WI38 (cell line): ENCODE measurements around the gene GARIN6.

ENCODE experiments used
- H3K4me3 ChIP-seq: 2 replicates; pipeline ENCODE4 v1.5.1; 2011; ENCODE audit warnings: low read depth, mild to moderate bottlenecking, control low read depth, low read length
- CTCF ChIP-seq: IDR thresholded peaks from 2 replicates; pipeline ENCODE4 v1.5.1; 2012; ENCODE audit warnings: low read depth, mild to moderate bottlenecking, control low read depth, low read length

The GARIN6 gene

GRCh38 chr12:99647453-99647852 lies at the start of gene GARIN6:
Gene GARIN6 (plus strand): TSS chr12:99647753. CDS start chr12:99648175, 422 bp downstream.
- no peak within 1 kb of the TSS for H3K4me3 ChIP-seq
- TF ChIP-seq CTCF: no peak

- no peak overlapping the region for H3K4me3 ChIP-seq
- TF ChIP-seq CTCF: no peak
Observed at GRCh38 chr12:99598785-99599184, 48.8 kb upstream of the GARIN6 start.

GRCh38 chr12:99600388-99600787 lies 47.2 kb upstream of the GARIN6 start:
- no peak for TF ChIP-seq CTCF
- no peak overlapping the region for H3K4me3 ChIP-seq

- H3K4me3 ChIP-seq: no peak overlapping the region
- TF ChIP-seq CTCF: no peak
Observed at GRCh38 chr12:99609455-99610181, 37.9 kb upstream of the GARIN6 start.

- no peak overlapping the region for H3K4me3 ChIP-seq
- TF ChIP-seq CTCF: no peak
Observed at GRCh38 chr12:99611117-99611516, 36.4 kb upstream of the GARIN6 start.

- no peak for TF ChIP-seq CTCF
- no peak overlapping the region for H3K4me3 ChIP-seq
Observed at GRCh38 chr12:99611599-99611998, 36.0 kb upstream of the GARIN6 start.

GRCh38 chr12:99618657-99619056 lies 28.9 kb upstream of the GARIN6 start:
- no peak for TF ChIP-seq CTCF
- no peak overlapping the region for H3K4me3 ChIP-seq
